Measurements from ENCODE around the gene PRPH.
"Not testable (repeated sequence)": the region's sequence is repeated elsewhere in the genome, so short reads cannot be mapped to it uniquely, and the experiment has no call there.

The PRPH gene

GRCh38 chr12:49330032-49330619 lies 35.2 kb downstream of the PRPH start:
- DNase-seq (ENCODE audit: low read depth): no peak
- H3K4me3 ChIP-seq (ENCODE audit: low read length): no peak overlapping the region
- H3K4me1 ChIP-seq (ENCODE audit: control insufficient read depth, insufficient read depth, low read length): peaks cover 6% of the 10 kb centered on the region
- H3K9ac ChIP-seq (ENCODE audit: low read length): no peak overlapping the region
- no peaks in the 10 kb centered on the region for H3K9me3 ChIP-seq (ENCODE audit: control insufficient read depth, low read length)
- H3K27me3 ChIP-seq (replicated peaks; ENCODE audit: control insufficient read depth, insufficient read depth, low read length): peaks cover 19% of the 10 kb centered on the region
- no peaks in the 10 kb centered on the region for H3K36me3 ChIP-seq (ENCODE audit: control insufficient read depth, insufficient read depth, low read length, severe bottlenecking)

GRCh38 chr12:49330631-49331379 lies 35.9 kb downstream of the PRPH start:
- DNase-seq (ENCODE audit: low read depth): no peak
- Histone ChIP-seq H3K4me3 (ENCODE audit: low read length) (no peak overlapping the region), H3K27me3 (replicated peaks; ENCODE audit: control insufficient read depth, insufficient read depth, low read length) (peaks cover 25% of the 10 kb centered on the region), H3K9ac (ENCODE audit: low read length) (no peak overlapping the region), H3K4me1 (ENCODE audit: control insufficient read depth, insufficient read depth, low read length) (peaks cover 6% of the 10 kb centered on the region), H3K9me3 (ENCODE audit: control insufficient read depth, low read length) (no peaks in the 10 kb centered on the region), H3K36me3 (ENCODE audit: control insufficient read depth, insufficient read depth, low read length, severe bottlenecking) (no peaks in the 10 kb centered on the region)

GRCh38 chr12:49331380-49332222 lies 36.7 kb downstream of the PRPH start:
- peaks cover 33% of the 10 kb centered on the region for H3K27me3 ChIP-seq (replicated peaks; ENCODE audit: control insufficient read depth, insufficient read depth, low read length)

GRCh38 chr12:49332441-49332861 lies 37.5 kb downstream of the PRPH start:
- Histone ChIP-seq H3K9ac (ENCODE audit: low read length) (no peak overlapping the region), H3K4me3 (ENCODE audit: low read length) (no peak overlapping the region), H3K36me3 (ENCODE audit: control insufficient read depth, insufficient read depth, low read length, severe bottlenecking) (no peaks in the 10 kb centered on the region), H3K9me3 (ENCODE audit: control insufficient read depth, low read length) (no peaks in the 10 kb centered on the region), H3K27me3 (replicated peaks; ENCODE audit: control insufficient read depth, insufficient read depth, low read length) (peaks cover 39% of the 10 kb centered on the region), H3K4me1 (ENCODE audit: control insufficient read depth, insufficient read depth, low read length) (peaks cover 6% of the 10 kb centered on the region)
- DNase-seq (ENCODE audit: low read depth): no peak

More at GRCh38 chr12:49331380-49332222, 36.7 kb downstream of the PRPH start:
- no peak overlapping the region for H3K9ac ChIP-seq (ENCODE audit: low read length)
- H3K36me3 ChIP-seq (ENCODE audit: control insufficient read depth, insufficient read depth, low read length, severe bottlenecking): no peaks in the 10 kb centered on the region
- no peak overlapping the region for H3K4me3 ChIP-seq (ENCODE audit: low read length)
- peaks cover 6% of the 10 kb centered on the region for H3K4me1 ChIP-seq (ENCODE audit: control insufficient read depth, insufficient read depth, low read length)
- DNase-seq (ENCODE audit: low read depth): peak; percentile 87
- H3K9me3 ChIP-seq (ENCODE audit: control insufficient read depth, low read length): no peaks in the 10 kb centered on the region

GRCh38 chr12:49332891-49333371 lies 38.0 kb downstream of the PRPH start:
- DNase-seq (ENCODE audit: low read depth): no peak
- Histone ChIP-seq H3K4me1 (ENCODE audit: control insufficient read depth, insufficient read depth, low read length) (peaks cover 6% of the 10 kb centered on the region), H3K36me3 (ENCODE audit: control insufficient read depth, insufficient read depth, low read length, severe bottlenecking) (no peaks in the 10 kb centered on the region), H3K9ac (ENCODE audit: low read length) (no peak overlapping the region), H3K27me3 (replicated peaks; ENCODE audit: control insufficient read depth, insufficient read depth, low read length) (peaks cover 44% of the 10 kb centered on the region), H3K4me3 (ENCODE audit: low read length) (no peak overlapping the region), H3K9me3 (ENCODE audit: control insufficient read depth, low read length) (no peaks in the 10 kb centered on the region)

- H3K27me3 ChIP-seq (replicated peaks; ENCODE audit: control insufficient read depth, insufficient read depth, low read length): peaks cover 53% of the 10 kb centered on the region
Observed at GRCh38 chr12:49333778-49334177, 38.8 kb downstream of the PRPH start.

GRCh38 chr12:49334226-49334625 lies 39.3 kb downstream of the PRPH start:
- Histone ChIP-seq H3K9ac (ENCODE audit: low read length) (no peak overlapping the region), H3K9me3 (ENCODE audit: control insufficient read depth, low read length) (no peaks in the 10 kb centered on the region), H3K4me3 (ENCODE audit: low read length) (no peak overlapping the region), H3K27me3 (replicated peaks; ENCODE audit: control insufficient read depth, insufficient read depth, low read length) (peaks cover 54% of the 10 kb centered on the region), H3K4me1 (ENCODE audit: control insufficient read depth, insufficient read depth, low read length) (peaks cover 6% of the 10 kb centered on the region), H3K36me3 (ENCODE audit: control insufficient read depth, insufficient read depth, low read length, severe bottlenecking) (no peaks in the 10 kb centered on the region)
- no peak for DNase-seq (ENCODE audit: low read depth)

More at GRCh38 chr12:49333778-49334177, 38.8 kb downstream of the PRPH start:
- H3K4me3 ChIP-seq (ENCODE audit: low read length); H3K9me3 ChIP-seq (ENCODE audit: control insufficient read depth, low read length); H3K36me3 ChIP-seq (ENCODE audit: control insufficient read depth, insufficient read depth, low read length, severe bottlenecking); H3K9ac ChIP-seq (ENCODE audit: low read length); DNase-seq (ENCODE audit: low read depth); H3K4me1 ChIP-seq (ENCODE audit: control insufficient read depth, insufficient read depth, low read length): not testable (repeated sequence)

GRCh38 chr12:49334681-49335080 lies 39.7 kb downstream of the PRPH start:
- no peak overlapping the region for H3K9ac ChIP-seq (ENCODE audit: low read length)
- peaks cover 54% of the 10 kb centered on the region for H3K27me3 ChIP-seq (replicated peaks; ENCODE audit: control insufficient read depth, insufficient read depth, low read length)
- H3K36me3 ChIP-seq (ENCODE audit: control insufficient read depth, insufficient read depth, low read length, severe bottlenecking): no peaks in the 10 kb centered on the region
- H3K9me3 ChIP-seq (ENCODE audit: control insufficient read depth, low read length): no peaks in the 10 kb centered on the region
- no peak for DNase-seq (ENCODE audit: low read depth)
- peaks cover 6% of the 10 kb centered on the region for H3K4me1 ChIP-seq (ENCODE audit: control insufficient read depth, insufficient read depth, low read length)
- no peak overlapping the region for H3K4me3 ChIP-seq (ENCODE audit: low read length)

GRCh38 chr12:49335118-49335954 lies 40.4 kb downstream of the PRPH start:
- Histone ChIP-seq H3K36me3 (ENCODE audit: control insufficient read depth, insufficient read depth, low read length, severe bottlenecking) (no peaks in the 10 kb centered on the region), H3K4me3 (ENCODE audit: low read length) (no peak overlapping the region), H3K9ac (ENCODE audit: low read length) (no peak overlapping the region), H3K9me3 (ENCODE audit: control insufficient read depth, low read length) (no peaks in the 10 kb centered on the region), H3K27me3 (replicated peaks; ENCODE audit: control insufficient read depth, insufficient read depth, low read length) (peaks cover 58% of the 10 kb centered on the region), H3K4me1 (ENCODE audit: control insufficient read depth, insufficient read depth, low read length) (peaks cover 6% of the 10 kb centered on the region)
- no peak for DNase-seq (ENCODE audit: low read depth)

- peaks cover 66% of the 10 kb centered on the region for H3K27me3 ChIP-seq (replicated peaks; ENCODE audit: control insufficient read depth, insufficient read depth, low read length)
- no peak for DNase-seq (ENCODE audit: low read depth)
- H3K4me3 ChIP-seq (ENCODE audit: low read length): no peak overlapping the region
Observed at GRCh38 chr12:49335955-49336644, 41.2 kb downstream of the PRPH start.

More at GRCh38 chr12:49335955-49336644, 41.2 kb downstream of the PRPH start:
- Histone ChIP-seq H3K9ac (ENCODE audit: low read length) (no peak overlapping the region), H3K36me3 (ENCODE audit: control insufficient read depth, insufficient read depth, low read length, severe bottlenecking) (no peaks in the 10 kb centered on the region), H3K4me1 (ENCODE audit: control insufficient read depth, insufficient read depth, low read length) (peaks cover 4% of the 10 kb centered on the region), H3K9me3 (ENCODE audit: control insufficient read depth, low read length) (no peaks in the 10 kb centered on the region)
